Astrocyte of the cerebellum (primary cell): Measurements from ENCODE around the gene ANKRD29.

Experiments
- DNase-seq: peaks from one replicate; pipeline ENCODE4 v3.0.0-alpha.2; 2011; ENCODE audit warnings: low read depth
- H3K4me3 ChIP-seq: 2 replicates; pipeline ENCODE4 v1.5.1; 2011; ENCODE audit warnings: mild to moderate bottlenecking, low read depth, low read length, moderate library complexity
- CTCF ChIP-seq: IDR thresholded peaks from 2 replicates; pipeline ENCODE4 v1.5.1; 2012; ENCODE audit warnings: low read length, low read depth, moderate library complexity, mild to moderate bottlenecking; ENCODE audit errors: missing control alignments
- in situ Hi-C: cut with HindIII; loops from 2 replicates; pipeline ENCODE4 v1.10.0; 2017; ENCODE audit warnings: low sequenced_read_pairs

ANKRD29 gene

GRCh38 chr18:23662309-23663263 is at the start of gene ANKRD29:
Gene ANKRD29 (minus strand): TSS chr18:23662911. CDS start chr18:23662730, 181 bp downstream.
- H3K4me3 ChIP-seq: peak within 1 kb of the TSS; percentile 32
- no peak for TF ChIP-seq CTCF
- in situ Hi-C loops: no loop called here
- no peak for DNase-seq

GRCh38 chr18:23712445-23712844 is 49.7 kb upstream of the ANKRD29 start:
- in situ Hi-C loops: no loop called here
- no peak for DNase-seq
- no peak for TF ChIP-seq CTCF
- H3K4me3 ChIP-seq: no peak overlapping the region

- in situ Hi-C loops: no loop called here
- TF ChIP-seq CTCF: no peak
- H3K4me3 ChIP-seq: no peak overlapping the region
- DNase-seq: no peak
Observed at GRCh38 chr18:23711426-23711825, 48.7 kb upstream of the ANKRD29 start.

- in situ Hi-C loops: no loop called here
- no peak overlapping the region for H3K4me3 ChIP-seq
- DNase-seq: no peak
- TF ChIP-seq CTCF: no peak
Observed at GRCh38 chr18:23710946-23711345, 48.2 kb upstream of the ANKRD29 start.

GRCh38 chr18:23710068-23710527 is 47.4 kb upstream of the ANKRD29 start:
- no peak for DNase-seq
- TF ChIP-seq CTCF: no peak
- no peak overlapping the region for H3K4me3 ChIP-seq
- in situ Hi-C loops: no loop called here

GRCh38 chr18:23706971-23707640 is 44.4 kb upstream of the ANKRD29 start:
- in situ Hi-C loops: no loop called here

More at GRCh38 chr18:23706971-23707640, 44.4 kb upstream of the ANKRD29 start:
- no peak for DNase-seq
- TF ChIP-seq CTCF: no peak
- H3K4me3 ChIP-seq: no peak overlapping the region
